ENCODE results near the gene ZNF800. TPM values are rescaled to one million over a fixed set of nuclear protein-coding genes. Genes with fewer than 3 reads are reported as not detected.
"Not testable (repeated sequence)": the region's sequence is repeated elsewhere in the genome, so short reads cannot be mapped to it uniquely, and the experiment has no call there.

Gene ZNF800
- 17.6 TPM for total RNA-seq

GRCh38 chr7:127392566-127393367 lies at the start of gene ZNF800:
TSS of gene ZNF800 (minus strand) at chr7:127392708. CDS start at chr7:127391557, 1,151 bp downstream.
- ATAC-seq: peak; percentile 97

GRCh38 chr7:127440206-127440605 lies 47.7 kb upstream of the ZNF800 start:
- no peak for ATAC-seq

- ATAC-seq: no peak
These were observed 46.3 kb upstream of the ZNF800 start for GRCh38 chr7:127438836-127439235.

GRCh38 chr7:127437837-127438236 lies 45.3 kb upstream of the ZNF800 start:
- ATAC-seq: no peak

GRCh38 chr7:127437241-127437640 lies 44.7 kb upstream of the ZNF800 start:
- no peak for ATAC-seq

- ATAC-seq: not testable (repeated sequence)
These were observed 36.8 kb upstream of the ZNF800 start for GRCh38 chr7:127429281-127429680.

- ATAC-seq: no peak
These were observed 26.7 kb upstream of the ZNF800 start for GRCh38 chr7:127419196-127419595.

- ATAC-seq: no peak
These were observed 26.0 kb upstream of the ZNF800 start for GRCh38 chr7:127418459-127418858.

GRCh38 chr7:127417346-127417745 lies 24.8 kb upstream of the ZNF800 start:
- ATAC-seq: no peak

- ATAC-seq: no peak
These were observed 22.7 kb upstream of the ZNF800 start for GRCh38 chr7:127415060-127415742.

GRCh38 chr7:127413962-127414361 lies 21.5 kb upstream of the ZNF800 start:
- no peak for ATAC-seq

GRCh38 chr7:127413326-127413725 lies 20.8 kb upstream of the ZNF800 start:
- ATAC-seq: no peak

- ATAC-seq: no peak
These were observed 18.7 kb upstream of the ZNF800 start for GRCh38 chr7:127411176-127411575.

GRCh38 chr7:127409629-127410028 lies 17.1 kb upstream of the ZNF800 start:
- no peak for ATAC-seq

GRCh38 chr7:127404286-127405072 lies 12.0 kb upstream of the ZNF800 start:
- ATAC-seq: no peak

- no peak for ATAC-seq
These were observed 3.7 kb upstream of the ZNF800 start for GRCh38 chr7:127396184-127396583.

- ATAC-seq: not testable (repeated sequence)
These were observed 2.6 kb upstream of the ZNF800 start for GRCh38 chr7:127395104-127395503.

- ATAC-seq: no peak
These were observed 1.0 kb upstream of the ZNF800 start for GRCh38 chr7:127393368-127394058.

- peak; percentile 89 for ATAC-seq
These were observed 334 bp downstream of the ZNF800 start for GRCh38 chr7:127392182-127392565.

GRCh38 chr7:127391591-127392181 lies 822 bp downstream of the ZNF800 start:
- peak; percentile 73 for ATAC-seq

GRCh38 chr7:127390817-127391590 lies 1.5 kb downstream of the ZNF800 start:
- ATAC-seq: no peak
